NCI-H1417 (cell line): ENCODE measurements around the gene BDNF.

Experiments
- DNase-seq, 3 experiments: peaks; one replicate each; lab custom pipeline; 2025; lab: John Stamatoyannopoulos, UW

The BDNF gene

DNA sequence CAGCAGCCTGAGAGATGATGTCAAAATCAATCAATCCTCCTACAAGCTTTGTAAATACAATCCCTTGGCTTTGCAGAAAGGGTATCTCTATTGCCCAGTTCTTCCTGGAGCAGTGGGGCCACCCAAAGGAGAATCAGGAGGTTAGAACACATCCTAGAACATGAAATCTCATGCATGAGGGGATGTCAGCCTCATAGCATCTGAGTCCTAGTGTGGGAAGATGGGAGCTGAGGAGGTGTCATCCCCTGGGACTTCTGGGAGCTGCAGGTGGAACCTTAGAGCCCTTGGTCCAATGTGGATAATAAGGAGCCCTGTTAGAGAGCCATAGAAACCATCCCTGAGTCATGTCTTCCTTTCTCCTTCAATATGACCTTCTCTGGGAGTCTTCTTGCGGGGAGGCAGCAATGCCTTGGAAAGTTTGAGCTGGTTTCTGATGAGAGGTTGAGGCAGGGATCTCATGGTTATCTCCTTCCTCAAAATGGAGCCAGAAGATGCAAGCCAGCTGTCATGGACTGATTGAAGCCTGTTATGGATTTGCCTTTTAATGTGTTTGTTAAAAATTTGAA lies 74.8 kb downstream of the BDNF start:
- DNase-seq, result no peak

DNA sequence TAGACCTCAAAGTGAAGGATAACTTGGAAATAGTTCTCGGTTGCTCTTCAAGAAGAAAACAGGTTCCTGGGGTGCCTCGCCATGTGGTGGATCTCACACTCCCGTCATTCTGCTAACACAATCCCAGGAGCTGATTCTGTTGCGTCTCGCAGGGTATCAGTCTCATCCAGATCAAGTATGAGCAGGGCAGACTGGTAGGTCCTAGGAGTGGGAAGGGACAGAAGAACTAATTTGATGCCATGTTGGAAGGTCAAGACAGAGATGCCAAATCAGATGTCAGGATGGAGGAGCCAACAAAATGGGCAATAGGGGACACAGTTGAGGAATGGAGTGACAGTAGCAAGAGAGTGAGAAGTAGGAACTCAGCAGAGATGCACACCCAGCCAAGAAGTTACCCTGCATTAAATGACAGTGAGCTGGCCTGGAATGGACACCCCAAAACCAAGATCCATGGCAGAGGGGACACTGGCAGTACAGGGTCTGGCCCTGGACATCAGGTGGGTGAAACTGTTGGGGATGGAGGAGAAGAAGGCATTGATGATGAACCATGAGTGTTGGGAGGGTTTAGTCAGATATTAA lies 76.2 kb downstream of the BDNF start:
- DNase-seq, result no peak

DNA sequence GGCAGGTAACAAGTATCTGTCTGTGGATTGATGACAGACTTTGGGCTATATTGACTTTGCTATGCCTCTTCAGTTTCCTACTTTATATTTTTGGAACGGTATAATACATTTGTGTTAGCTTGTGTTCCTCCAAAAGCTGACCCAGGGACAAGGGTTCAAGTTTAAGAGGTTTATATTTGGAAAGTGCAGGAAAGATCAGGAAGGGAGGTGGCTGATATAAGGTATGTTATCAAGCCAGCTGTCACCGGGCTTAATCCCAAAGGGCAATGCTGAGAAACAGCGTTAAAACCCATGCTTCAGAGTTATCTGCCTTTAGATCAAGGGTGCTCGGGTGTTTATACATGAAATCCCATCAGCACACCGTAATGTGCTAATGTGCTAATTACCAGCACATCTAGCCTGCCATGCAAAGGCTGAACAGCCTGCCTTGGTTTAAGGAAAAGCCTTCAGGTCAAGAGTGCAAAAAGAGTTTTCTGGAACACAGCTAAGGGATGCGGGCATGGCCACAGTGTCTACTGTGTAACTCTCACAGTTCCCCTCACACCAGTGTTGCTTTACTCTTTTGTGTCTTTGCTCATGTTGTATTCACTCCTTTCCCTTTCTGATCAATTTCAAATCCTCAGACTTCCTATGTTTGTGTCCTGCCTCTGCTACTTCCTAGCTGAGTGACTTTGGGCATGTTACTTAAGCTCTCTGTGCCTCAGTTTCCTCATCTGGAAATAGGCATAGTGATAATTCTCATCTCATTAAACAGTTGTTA lies 77.5 kb downstream of the BDNF start:
- no peak for DNase-seq

DNA sequence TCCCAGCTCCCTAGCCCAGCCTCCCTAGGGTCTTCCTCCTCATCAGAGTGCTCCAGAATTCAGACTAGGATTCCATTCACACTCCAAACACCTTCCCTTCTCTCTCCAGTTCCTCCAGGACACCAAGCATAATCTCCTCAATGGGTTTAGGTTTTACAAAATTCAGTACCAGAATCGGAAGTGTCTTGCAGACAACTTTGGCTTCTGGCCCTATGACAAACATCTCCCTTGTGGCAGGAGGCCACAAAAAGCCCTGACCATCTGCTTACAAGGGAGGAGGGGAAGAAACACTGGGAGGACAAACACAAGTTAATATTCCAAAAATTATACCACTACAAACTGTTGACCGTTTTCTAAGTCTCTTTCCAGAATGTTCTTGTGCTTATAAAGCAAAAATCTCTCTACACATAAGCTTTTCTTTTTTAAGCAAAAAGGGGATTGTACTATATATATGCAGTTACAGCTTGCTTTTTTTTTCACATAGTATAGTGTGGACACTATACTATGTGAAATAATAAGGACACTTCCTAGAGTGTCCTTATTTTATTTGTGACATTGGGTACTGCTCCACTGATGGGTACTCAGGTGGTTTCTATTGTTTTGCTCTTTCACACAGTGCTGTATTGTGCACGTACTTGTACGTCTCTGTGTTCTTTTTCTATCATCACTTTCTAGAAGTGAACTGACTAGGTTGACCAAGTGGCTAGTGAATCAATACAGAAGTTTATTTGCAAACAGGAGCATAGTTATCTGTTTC lies 78.7 kb downstream of the BDNF start:
- no peak for DNase-seq

DNA sequence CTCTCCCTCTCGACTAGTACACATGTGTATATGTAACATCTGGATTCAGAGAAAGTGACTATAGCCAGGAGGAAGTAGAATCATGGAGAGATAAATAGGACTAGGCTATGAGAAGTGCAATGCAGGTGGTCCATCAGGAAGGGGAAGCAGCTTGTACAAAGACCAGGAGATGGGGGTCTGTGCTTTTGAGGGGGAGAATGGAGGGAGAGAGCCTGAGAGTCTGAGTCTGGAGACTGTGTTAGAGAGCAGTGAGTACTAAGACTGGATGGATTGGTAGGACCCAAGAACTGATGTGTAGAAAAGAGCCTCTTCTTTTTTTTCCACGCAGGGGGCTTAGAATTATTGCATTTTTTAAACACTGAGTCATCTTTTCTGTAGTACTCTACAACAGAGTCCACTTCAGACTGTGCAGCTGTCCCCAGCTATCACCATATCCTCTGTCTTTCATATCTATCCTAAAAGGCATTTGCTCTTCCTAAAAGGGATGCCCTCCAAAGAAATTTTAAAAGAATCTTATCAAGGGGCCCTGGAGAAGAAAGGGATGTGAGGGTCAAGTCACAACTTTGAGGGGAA lies 80.4 kb downstream of the BDNF start:
- no peak for DNase-seq

DNA sequence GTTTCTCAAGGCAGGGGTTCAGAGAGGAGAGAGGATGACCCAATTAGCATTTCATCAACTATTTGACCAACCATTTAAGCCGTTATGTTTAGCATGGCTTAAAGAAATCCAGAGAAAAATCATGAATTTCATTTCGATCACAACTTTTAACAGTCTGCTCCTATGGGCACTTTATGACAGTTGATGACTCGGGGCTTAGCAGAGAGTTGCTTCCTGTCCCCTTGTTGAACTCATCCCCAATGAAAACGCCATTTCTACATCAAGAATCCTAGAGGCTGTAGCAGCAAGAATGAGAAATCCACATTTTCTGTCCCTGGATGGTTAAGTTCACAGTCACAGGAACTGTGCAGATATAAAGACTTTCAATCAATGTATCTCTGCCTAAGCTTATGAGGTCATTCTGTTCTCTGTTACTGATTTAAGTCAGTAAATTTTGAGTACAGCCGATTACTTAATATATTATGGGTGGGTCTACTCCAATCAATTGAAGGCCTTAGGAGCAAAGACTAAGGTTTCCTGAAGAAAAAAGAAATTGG lies 81.1 kb downstream of the BDNF start:
- no peak for DNase-seq

DNA sequence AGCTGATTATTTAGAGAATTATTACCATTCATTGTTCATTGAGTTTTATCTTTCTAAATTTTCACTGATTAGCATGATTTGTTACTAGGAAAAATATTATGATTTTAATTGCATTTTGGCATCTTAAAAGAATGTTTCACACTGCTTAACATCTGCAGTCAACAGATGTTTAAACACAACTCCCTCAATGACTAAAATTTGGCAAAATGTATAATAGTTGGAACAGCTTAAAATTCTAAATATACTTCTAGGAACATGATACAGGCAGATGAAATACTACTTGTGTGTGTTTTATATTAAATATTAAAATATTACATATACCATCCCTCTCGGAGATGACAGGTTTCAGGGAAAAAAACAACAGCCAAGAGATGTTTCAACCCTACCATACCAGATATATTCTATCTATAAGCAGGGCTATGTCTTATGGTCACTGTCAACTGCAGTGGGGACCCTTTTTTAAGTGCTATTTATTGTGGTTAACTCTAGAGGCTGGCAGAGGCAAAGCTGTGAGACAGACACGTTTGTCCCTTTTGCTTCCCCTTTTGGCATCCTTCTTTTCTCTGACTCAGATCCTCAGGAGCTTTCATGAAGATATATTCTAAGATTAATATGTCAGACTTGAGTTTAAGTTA lies 81.9 kb downstream of the BDNF start:
- no peak for DNase-seq

DNA sequence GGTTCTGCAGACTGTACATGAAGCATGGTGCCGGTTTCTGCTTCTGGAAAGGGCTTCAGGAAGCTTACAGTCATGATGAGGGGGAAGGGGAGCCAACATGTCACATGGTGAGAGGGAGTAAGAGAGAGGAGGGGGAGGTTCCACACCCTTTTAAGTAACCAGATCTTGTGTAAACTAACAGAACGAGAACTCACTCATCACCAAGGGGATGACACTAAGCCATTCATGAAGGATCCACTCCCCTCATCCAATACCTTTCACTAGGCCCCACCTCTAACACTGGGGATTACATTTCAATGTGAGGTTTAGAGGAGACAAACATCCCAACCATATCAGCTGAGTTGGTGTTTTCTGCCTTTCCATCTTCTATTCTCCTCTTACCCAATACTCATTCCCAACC lies 83.5 kb downstream of the BDNF start:
- no peak for DNase-seq

DNA sequence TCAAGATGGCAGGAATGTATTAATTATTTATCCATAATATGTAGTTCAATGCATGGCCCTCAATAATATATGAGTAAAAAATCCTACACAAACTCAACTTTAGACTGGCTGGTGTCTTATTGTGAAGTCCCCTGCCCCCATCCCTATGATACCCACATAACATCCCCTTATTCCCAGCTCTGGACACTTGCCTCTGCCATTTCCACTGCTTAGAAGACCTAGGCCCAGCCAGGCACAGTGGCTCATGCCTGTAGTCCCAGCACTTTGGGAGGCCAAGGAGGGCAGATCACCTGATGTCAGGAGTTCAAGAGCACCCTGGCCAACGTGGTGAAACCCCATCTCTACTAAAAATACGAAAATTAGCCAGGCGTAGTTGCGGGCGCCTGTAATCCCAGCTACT lies 84.4 kb downstream of the BDNF start:
- DNase-seq, result no peak

DNA sequence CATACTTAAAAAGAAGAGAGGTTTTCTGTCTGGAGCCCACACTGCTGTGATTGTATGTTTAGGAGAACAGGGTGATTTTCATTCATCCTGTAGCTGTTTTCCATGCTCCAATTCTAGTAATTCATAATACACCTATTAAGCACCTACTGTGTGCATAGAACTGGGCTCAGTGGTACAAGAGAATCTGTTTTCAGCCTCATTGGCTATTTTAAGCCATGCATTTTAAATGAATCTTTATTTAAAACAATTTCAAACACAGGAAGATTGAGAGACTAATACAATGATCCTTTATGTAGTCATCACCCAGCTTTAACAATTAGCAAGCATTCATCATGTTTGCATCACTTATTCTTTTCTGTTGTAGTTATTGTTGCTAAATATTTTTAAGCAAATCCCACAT lies 86.2 kb downstream of the BDNF start:
- DNase-seq, result no peak

DNA sequence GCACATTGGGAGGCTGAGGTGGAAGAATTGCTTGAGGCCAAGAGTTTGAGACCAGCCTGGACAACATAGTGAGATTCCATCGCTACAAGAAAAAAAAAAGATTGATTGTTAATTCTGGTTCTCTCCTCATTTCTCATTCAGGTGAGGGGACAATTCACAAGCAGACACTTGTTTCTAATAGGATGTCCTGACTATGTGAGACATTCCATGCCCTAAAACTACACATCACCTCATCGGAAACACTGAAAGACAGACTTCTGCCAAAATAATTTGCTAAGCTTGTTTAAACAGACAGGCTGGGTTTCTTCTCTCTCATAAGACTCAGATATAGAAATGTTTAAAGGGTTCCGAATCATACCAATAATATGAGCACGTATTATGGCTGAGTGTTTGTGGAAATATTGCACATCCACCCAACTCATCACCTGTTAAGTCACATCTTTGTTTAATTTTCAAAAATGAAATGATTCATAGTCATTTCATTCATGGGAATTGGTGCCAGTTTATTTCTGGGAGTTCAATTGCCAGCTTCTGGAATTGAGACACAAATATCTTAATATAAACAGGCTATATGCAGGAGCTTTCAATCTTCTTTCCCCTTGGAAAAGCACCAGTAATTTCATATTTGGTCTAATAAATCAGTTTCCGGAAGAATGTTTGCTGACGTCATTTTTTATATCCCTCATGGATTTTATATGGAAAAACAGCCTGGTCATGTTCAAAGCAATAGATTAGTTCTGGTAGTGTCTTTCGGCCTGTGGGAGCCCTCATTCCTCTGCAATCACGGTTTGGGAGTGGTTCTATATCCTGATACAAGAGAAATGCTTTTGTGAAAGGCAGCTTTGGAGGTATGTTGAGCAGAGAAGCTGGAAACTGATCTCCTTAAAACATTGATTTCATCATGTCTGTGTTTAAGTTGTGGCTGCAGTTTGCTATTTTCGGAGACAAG lies 87.0 kb downstream of the BDNF start:
- DNase-seq, result no peak

DNA sequence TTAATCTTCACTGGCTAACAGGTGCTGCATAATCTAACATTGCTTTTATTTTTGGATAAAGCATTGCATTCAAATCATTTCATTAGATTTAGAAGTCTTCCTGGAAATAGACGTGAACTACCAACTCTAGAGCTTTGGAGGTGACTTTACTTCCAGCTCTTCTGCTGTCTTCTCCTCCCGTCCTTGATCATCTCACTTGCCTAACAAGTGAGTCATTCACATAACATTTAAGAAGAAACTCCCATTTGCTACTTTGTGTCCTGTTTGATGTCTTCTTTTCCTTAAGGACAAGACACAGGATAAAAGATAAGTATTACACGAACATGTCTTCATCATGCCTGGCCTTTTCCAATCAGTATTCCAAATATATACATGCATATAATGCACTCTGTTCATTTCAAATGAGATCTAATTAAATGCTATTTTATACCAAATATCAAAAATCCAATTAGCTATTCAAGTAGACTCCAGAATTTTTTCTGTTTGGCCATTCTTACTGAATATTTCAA lies 88.3 kb downstream of the BDNF start:
- no peak for DNase-seq

DNA sequence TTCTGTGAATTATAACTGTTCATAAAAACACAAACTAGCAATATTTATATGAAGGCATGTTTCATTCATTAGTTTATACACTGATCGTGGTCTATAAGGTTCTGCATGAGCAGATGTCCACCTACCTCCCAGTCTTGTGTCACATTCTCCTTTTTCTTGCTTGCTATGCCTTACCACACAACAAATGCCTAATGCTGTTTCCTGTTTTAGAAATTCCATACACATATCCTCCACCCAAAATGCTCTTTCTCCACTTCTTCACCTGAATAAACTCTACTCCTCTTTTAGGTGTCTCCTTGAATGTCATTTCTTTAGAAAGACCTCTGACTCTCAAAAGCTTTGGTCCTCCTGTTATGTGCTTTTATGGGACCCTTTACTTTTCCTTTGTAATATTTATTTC lies 88.9 kb downstream of the BDNF start:
- DNase-seq, result no peak

DNA sequence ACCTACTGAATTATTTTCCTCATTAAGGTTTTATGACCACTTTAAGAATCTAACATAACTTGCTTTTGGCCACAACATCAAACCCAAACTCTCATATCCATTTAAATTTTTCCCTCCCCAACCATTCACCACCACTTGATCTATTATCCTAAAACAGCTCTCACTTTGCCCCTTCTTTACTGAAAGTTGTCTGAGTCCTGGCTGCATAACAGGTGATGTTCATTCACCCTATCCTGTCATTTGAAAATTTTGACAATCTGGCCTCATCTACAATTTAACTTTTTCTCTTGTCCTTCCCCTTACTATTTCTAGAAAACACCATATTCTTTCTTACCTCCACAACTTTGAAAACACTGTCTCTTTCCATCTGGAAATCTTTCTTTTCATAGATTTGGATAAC lies 89.3 kb downstream of the BDNF start:
- no peak for DNase-seq

DNA sequence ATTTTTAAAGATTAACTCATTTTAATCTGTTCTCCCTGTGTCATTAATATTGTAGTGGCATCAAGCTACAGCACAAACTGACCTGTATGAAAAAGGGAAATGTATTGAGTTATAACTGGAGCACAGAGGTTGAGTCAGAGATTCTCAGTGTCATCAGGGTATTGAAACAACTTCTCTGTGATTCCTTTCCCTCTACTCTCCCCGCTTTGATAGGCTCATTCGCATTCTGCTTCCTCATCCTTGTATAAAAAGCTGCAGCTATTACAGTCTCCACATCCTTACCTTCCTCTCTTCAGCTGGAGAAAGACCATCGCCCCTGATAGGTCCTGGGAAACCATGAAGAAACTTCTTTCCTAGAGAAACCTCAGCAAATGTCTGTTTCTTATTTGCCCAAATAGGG lies 90.0 kb downstream of the BDNF start:
- DNase-seq, result no peak

DNA sequence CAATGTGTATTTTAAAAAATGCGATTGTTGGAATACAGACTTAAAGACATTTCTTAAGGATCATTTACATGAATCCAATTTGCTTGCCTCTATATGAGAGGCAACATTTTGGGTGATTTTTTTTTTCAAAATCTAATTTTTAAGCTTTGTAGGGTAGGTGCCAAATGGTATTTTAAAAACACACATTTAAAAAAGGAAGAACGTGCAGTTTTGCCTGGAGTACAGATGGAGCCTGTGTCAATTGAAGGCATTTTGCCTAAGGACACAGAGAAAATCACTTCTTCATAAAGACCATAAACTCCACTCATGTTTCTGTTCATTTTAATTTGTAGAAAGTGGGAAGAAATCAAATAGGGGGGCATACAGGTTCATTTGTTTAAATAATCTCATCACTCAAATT lies 91.3 kb downstream of the BDNF start:
- no peak for DNase-seq

DNA sequence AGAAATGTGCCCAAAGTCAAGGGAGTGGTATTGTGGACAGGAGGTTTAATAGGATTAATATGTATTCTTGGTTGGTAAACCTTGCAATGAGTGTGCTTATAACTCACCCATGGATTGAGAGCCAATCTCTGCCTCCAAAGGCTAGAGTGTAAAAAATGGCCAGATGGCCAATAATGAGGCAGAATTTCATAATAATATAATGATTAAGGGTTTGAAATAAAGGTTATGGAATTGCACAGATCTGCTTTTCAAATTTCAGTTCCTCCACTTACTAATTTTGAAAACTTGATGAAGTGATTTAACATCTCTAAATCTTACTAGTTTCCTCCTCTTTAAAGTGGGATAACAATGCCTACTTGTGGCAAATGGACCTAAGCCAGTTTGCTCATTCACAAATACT lies 94.8 kb downstream of the BDNF start:
- DNase-seq, result no peak
